ENCODE data around the gene GNAQ. TPM values are rescaled to one million over a fixed set of nuclear protein-coding genes. Genes with fewer than 3 reads are reported as not detected.

The GNAQ gene
- total RNA-seq, 1 experiment from 2014 or later, result 0.51 TPM

DNA sequence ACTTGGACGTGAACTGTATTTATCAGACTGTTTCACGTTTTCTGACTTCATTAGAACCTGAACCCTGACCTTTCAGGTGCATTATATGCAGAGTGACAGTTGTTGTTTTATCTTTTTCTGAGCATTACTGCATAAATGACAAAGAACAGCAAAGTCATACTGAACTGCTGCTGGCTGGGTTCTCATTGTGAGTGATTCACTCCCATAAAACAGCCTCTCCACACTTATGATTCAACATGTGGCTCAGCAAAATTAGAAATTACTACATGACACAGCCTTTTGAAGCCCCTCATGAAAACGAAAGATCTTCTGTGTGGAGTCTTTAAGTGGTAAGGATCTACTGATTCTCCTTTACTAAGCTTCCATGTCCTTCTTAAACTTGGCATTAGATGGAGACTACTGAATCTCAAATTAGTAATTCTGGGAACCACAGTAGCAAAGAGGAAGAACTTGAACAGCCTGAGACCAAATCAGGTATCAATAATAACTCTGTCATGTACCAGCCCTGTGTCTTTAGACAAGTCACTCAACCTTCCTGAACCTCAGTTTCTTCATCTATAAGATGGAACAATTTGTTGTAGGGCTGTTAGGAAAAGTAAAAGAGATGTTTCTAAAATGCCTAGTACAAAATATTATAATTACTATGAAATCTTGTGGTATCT, 211.2 kb downstream of the GNAQ start:
- intact Hi-C loops (cut with micrococcal nuclease), result no loop called here
- ChIA-PET POLR2A (ENCODE audit: unreplicated experiment) (no interaction called here), CTCF (no interaction called here)
- H3K4me1 ChIP-seq (ENCODE audit: insufficient read depth, low read length), result peaks cover 18% of the 10 kb centered on the region
- no peaks in the 10 kb centered on the region for H3K9me2 ChIP-seq (replicated peaks; ENCODE audit: low read length)
- no peaks in the 10 kb centered on the region for H3K27me3 ChIP-seq (ENCODE audit: low read length)
- BruUV-seq (replicated peaks), result no TSS peak
- peak overlapping the region; percentile 39 for H3K4me2 ChIP-seq (ENCODE audit: low read length)
- H4K20me1 ChIP-seq (ENCODE audit: low read length), result no peaks in the 10 kb centered on the region
- H3K9ac ChIP-seq (ENCODE audit: low read length), result no peak overlapping the region; the same call in 1 of the 2 replicates
- H3K79me2 ChIP-seq (ENCODE audit: low read length), result no peaks in the 10 kb centered on the region
- peak overlapping the region; percentile 60 for H3K27ac ChIP-seq (ENCODE audit: low read length)
- H3K36me3 ChIP-seq (ENCODE audit: low read depth, low read length), result no peaks in the 10 kb centered on the region
- 0 out of 2 replicates have a peak overlapping the region, but pooled peaks have one; percentile 27 for H2AFZ ChIP-seq (ENCODE audit: low read length)
- DNase-seq, result peak; percentile 70
- H3K9me3 ChIP-seq (ENCODE audit: low read length), result no peaks in the 10 kb centered on the region
- TF ChIP-seq EZH2 (IDR thresholded peaks at IDR 0.05; ENCODE audit: low read length, unreplicated experiment) (no peak), EZH2phosphoT487 (IDR thresholded peaks at IDR 0.05; ENCODE audit: borderline replicate concordance, low read length) (no peak)
- TF ChIP-seq, protein P1, sequence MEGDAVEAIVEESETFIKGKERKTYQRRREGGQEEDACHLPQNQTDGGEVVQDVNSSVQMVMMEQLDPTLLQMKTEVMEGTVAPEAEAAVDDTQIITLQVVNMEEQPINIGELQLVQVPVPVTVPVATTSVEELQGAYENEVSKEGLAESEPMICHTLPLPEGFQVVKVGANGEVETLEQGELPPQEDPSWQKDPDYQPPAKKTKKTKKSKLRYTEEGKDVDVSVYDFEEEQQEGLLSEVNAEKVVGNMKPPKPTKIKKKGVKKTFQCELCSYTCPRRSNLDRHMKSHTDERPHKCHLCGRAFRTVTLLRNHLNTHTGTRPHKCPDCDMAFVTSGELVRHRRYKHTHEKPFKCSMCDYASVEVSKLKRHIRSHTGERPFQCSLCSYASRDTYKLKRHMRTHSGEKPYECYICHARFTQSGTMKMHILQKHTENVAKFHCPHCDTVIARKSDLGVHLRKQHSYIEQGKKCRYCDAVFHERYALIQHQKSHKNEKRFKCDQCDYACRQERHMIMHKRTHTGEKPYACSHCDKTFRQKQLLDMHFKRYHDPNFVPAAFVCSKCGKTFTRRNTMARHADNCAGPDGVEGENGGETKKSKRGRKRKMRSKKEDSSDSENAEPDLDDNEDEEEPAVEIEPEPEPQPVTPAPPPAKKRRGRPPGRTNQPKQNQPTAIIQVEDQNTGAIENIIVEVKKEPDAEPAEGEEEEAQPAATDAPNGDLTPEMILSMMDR (conservative IDR thresholded peaks at IDR 0.05; ENCODE audit: low read depth, low read length), result no peak
- H3K4me3 ChIP-seq (ENCODE audit: low read length), result no peak overlapping the region
- peak; percentile 83 for ATAC-seq
- H3F3A ChIP-seq (ENCODE audit: low read length, unreplicated experiment), result no peaks in the 10 kb centered on the region

DNA sequence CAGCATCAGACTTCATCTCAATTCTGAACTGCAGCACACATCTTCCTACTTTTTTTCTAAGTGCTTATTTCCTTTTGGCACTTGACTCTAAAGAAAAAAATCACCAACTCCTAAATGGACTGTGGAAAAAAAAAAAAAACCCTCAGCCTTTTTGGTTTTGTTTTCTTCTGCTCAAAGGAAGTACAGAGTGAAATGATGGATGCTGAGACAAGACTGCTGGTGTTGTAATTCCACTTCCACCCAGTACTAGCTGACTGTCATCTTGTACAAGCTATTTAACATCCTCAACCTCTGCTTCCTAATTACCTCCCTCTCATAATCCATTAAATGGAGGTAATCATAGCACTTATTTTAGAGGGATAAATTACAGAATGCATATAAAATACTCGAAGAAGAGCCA, 212.0 kb downstream of the GNAQ start:
- Histone ChIP-seq H3K9me2 (replicated peaks; ENCODE audit: low read length) (no peaks in the 10 kb centered on the region), H3K27ac (ENCODE audit: low read length) (peak overlapping the region; percentile 28; the same call in 1 of the 2 replicates), H3K9me3 (ENCODE audit: low read length) (no peaks in the 10 kb centered on the region), H3F3A (ENCODE audit: low read length, unreplicated experiment) (no peaks in the 10 kb centered on the region), H3K27me3 (ENCODE audit: low read length) (no peaks in the 10 kb centered on the region), H3K9ac (ENCODE audit: low read length) (no peak overlapping the region), H4K20me1 (ENCODE audit: low read length) (no peaks in the 10 kb centered on the region), H3K79me2 (ENCODE audit: low read length) (no peaks in the 10 kb centered on the region), H3K36me3 (ENCODE audit: low read depth, low read length) (no peaks in the 10 kb centered on the region), H3K4me3 (ENCODE audit: low read length) (no peak overlapping the region), H2AFZ (ENCODE audit: low read length) (no peak overlapping the region), H3K4me1 (ENCODE audit: insufficient read depth, low read length) (peaks cover 22% of the 10 kb centered on the region), H3K4me2 (ENCODE audit: low read length) (0 out of 2 replicates have a peak overlapping the region, but pooled peaks have one; percentile 39)
- ChIA-PET CTCF (interaction anchor here (0.7 kb wide), 1 partner anchor 953 kb away, joined by 19 read pairs; no protein-coding TSS in a partner anchor), POLR2A (ENCODE audit: unreplicated experiment) (no interaction called here)
- intact Hi-C loops (cut with micrococcal nuclease), result no loop called here
- no peak for DNase-seq
- TF ChIP-seq EZH2phosphoT487 (IDR thresholded peaks at IDR 0.05; ENCODE audit: borderline replicate concordance, low read length), result no peak
- no peak for TF ChIP-seq EZH2 (IDR thresholded peaks at IDR 0.05; ENCODE audit: low read length, unreplicated experiment)
- TF ChIP-seq, protein P1 (conservative IDR thresholded peaks at IDR 0.05; ENCODE audit: low read depth, low read length), result no peak
- no peak for ATAC-seq
- BruUV-seq (replicated peaks), result no TSS peak

DNA sequence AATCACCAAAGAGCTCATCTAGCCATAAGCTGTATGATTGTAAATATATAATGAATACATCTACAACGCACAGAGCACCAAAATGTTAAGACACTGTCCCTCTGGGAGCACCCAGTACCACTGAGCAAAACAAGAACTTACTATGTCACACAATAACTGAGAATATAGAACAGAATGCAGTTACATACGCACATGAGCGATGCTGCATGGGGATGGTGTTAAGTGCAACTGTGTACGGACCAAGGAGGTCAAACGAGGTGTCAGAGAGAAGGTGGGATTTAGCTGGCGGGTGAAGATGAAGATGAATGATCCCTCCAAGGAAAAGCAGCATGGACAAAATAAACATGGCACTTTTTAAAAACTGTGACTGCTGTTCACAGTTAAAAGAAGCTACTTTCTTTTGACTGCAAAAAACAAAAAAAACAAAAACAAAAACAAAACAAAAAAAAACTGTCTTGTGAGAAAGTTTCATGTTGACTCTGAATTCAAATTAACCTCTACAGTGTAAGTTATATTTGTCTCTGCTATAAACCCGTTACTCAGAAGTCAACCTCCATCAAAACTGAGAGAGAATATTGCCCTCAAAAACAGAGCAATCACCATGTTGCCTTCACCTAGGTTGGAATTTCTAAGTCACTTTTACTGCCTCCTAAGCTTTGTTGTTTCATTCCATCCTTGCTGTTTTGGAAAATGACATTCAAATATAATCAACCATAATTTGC, 213.9 kb downstream of the GNAQ start:
- POLR2A ChIA-PET (ENCODE audit: unreplicated experiment), result no interaction called here
- Histone ChIP-seq H2AFZ (ENCODE audit: low read length) (no peak overlapping the region), H3K36me3 (ENCODE audit: low read depth, low read length) (no peaks in the 10 kb centered on the region), H3K9me3 (ENCODE audit: low read length) (no peaks in the 10 kb centered on the region), H3K4me3 (ENCODE audit: low read length) (no peak overlapping the region), H3K9me2 (replicated peaks; ENCODE audit: low read length) (no peaks in the 10 kb centered on the region), H3K79me2 (ENCODE audit: low read length) (no peaks in the 10 kb centered on the region), H3K27ac (ENCODE audit: low read length) (no peak overlapping the region), H4K20me1 (ENCODE audit: low read length) (no peaks in the 10 kb centered on the region), H3K4me2 (ENCODE audit: low read length) (no peak overlapping the region), H3F3A (ENCODE audit: low read length, unreplicated experiment) (no peaks in the 10 kb centered on the region), H3K27me3 (ENCODE audit: low read length) (no peaks in the 10 kb centered on the region), H3K4me1 (ENCODE audit: insufficient read depth, low read length) (peaks cover 22% of the 10 kb centered on the region), H3K9ac (ENCODE audit: low read length) (no peak overlapping the region)
- TF ChIP-seq EZH2phosphoT487 (IDR thresholded peaks at IDR 0.05; ENCODE audit: borderline replicate concordance, low read length) (no peak), EZH2 (IDR thresholded peaks at IDR 0.05; ENCODE audit: low read length, unreplicated experiment) (no peak)
- TF ChIP-seq, protein P1 (conservative IDR thresholded peaks at IDR 0.05; ENCODE audit: low read depth, low read length), result no peak
- ATAC-seq (no peak), DNase-seq (no peak)
- CTCF ChIA-PET, result no interaction called here
- BruUV-seq (replicated peaks), result no TSS peak
- intact Hi-C loops (cut with micrococcal nuclease), result no loop called here
